HCT116 (cell line): Measurements from ENCODE around the gene LTB4R. TPM values are rescaled to one million over a fixed set of nuclear protein-coding genes. Genes with fewer than 3 reads are reported as not detected.

Source experiments
- JUND ChIP-seq: IDR thresholded peaks from 2 replicates; pipeline ENCODE4 v1.6.1; 2012
- POLR2A ChIP-seq: IDR thresholded peaks from 2 replicates; pipeline ENCODE4 v1.7.0; 2011; ENCODE audit warnings: borderline replicate concordance; ENCODE audit not compliant: insufficient read depth, insufficient read length; ENCODE audit errors: extremely low read depth
- POLR2AphosphoS5 ChIP-seq: IDR thresholded peaks from 2 replicates; pipeline ENCODE4 v1.6.1; 2011; ENCODE audit warnings: mild to moderate bottlenecking, low read depth, low read length, moderate library complexity
- SIN3A ChIP-seq: IDR thresholded peaks from 2 replicates; pipeline ENCODE4 v1.6.1; 2012; ENCODE audit warnings: low read depth
- SRF ChIP-seq: IDR thresholded peaks from 2 replicates; pipeline ENCODE4 v1.6.1; 2012; ENCODE audit warnings: low read depth
- TCF7L2 ChIP-seq: IDR thresholded peaks from 2 replicates; pipeline ENCODE4 v1.7.0; 2011; ENCODE audit warnings: borderline replicate concordance, inconsistent platforms; ENCODE audit not compliant: insufficient read depth, insufficient read length; ENCODE audit errors: extremely low read depth
- YY1 ChIP-seq: IDR thresholded peaks from 2 replicates; pipeline ENCODE4 v1.6.1; 2011; ENCODE audit warnings: low read length, low read depth, moderate library complexity, mild to moderate bottlenecking; ENCODE audit not compliant: insufficient replicate concordance; ENCODE audit errors: extremely low read depth
- total RNA-seq: library from RNA; stranded (reverse); gene quantifications from one replicate; pipeline ENCODE4 v1.2.1, GENCODE V29; 2021; ENCODE audit not compliant: unreplicated experiment
- TF ChIP-seq, protein P1 (sequence below): IDR thresholded peaks from 2 replicates; pipeline ENCODE4 v1.6.1; 2012; ENCODE audit warnings: low read depth
- TF ChIP-seq, protein P2 (sequence below): IDR thresholded peaks from 2 replicates; pipeline ENCODE4 v1.6.1; 2011; ENCODE audit warnings: mild to moderate bottlenecking, low read length, moderate library complexity; ENCODE audit not compliant: insufficient replicate concordance; ENCODE audit errors: extremely low read depth
- TF ChIP-seq, protein P3 (sequence below): IDR thresholded peaks from 2 replicates; pipeline ENCODE4 v1.6.1; 2012

Gene LTB4R
- total RNA-seq, 1 experiment from 2014 or later = 14.8 TPM

GRCh38 chr14:24261969-24262327, 49.4 kb upstream of the LTB4R start (continued):
- TF ChIP-seq, protein P1, sequence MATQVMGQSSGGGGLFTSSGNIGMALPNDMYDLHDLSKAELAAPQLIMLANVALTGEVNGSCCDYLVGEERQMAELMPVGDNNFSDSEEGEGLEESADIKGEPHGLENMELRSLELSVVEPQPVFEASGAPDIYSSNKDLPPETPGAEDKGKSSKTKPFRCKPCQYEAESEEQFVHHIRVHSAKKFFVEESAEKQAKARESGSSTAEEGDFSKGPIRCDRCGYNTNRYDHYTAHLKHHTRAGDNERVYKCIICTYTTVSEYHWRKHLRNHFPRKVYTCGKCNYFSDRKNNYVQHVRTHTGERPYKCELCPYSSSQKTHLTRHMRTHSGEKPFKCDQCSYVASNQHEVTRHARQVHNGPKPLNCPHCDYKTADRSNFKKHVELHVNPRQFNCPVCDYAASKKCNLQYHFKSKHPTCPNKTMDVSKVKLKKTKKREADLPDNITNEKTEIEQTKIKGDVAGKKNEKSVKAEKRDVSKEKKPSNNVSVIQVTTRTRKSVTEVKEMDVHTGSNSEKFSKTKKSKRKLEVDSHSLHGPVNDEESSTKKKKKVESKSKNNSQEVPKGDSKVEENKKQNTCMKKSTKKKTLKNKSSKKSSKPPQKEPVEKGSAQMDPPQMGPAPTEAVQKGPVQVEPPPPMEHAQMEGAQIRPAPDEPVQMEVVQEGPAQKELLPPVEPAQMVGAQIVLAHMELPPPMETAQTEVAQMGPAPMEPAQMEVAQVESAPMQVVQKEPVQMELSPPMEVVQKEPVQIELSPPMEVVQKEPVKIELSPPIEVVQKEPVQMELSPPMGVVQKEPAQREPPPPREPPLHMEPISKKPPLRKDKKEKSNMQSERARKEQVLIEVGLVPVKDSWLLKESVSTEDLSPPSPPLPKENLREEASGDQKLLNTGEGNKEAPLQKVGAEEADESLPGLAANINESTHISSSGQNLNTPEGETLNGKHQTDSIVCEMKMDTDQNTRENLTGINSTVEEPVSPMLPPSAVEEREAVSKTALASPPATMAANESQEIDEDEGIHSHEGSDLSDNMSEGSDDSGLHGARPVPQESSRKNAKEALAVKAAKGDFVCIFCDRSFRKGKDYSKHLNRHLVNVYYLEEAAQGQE = no peak
- TF ChIP-seq POLR2A (no peak), YY1 (no peak), JUND (no peak), TCF7L2 (no peak), POLR2AphosphoS5 (no peak), SRF (no peak), SIN3A (no peak)
- TF ChIP-seq, protein P2, sequence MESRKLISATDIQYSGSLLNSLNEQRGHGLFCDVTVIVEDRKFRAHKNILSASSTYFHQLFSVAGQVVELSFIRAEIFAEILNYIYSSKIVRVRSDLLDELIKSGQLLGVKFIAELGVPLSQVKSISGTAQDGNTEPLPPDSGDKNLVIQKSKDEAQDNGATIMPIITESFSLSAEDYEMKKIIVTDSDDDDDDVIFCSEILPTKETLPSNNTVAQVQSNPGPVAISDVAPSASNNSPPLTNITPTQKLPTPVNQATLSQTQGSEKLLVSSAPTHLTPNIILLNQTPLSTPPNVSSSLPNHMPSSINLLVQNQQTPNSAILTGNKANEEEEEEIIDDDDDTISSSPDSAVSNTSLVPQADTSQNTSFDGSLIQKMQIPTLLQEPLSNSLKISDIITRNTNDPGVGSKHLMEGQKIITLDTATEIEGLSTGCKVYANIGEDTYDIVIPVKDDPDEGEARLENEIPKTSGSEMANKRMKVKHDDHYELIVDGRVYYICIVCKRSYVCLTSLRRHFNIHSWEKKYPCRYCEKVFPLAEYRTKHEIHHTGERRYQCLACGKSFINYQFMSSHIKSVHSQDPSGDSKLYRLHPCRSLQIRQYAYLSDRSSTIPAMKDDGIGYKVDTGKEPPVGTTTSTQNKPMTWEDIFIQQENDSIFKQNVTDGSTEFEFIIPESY = no peak
- TF ChIP-seq, protein P3, sequence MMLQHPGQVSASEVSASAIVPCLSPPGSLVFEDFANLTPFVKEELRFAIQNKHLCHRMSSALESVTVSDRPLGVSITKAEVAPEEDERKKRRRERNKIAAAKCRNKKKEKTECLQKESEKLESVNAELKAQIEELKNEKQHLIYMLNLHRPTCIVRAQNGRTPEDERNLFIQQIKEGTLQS = no peak
